ENCODE data around the gene DOCK11.

GRCh38 chrX:118588715-118589114, 93.1 kb downstream of the DOCK11 start:
- TF ChIP-seq CTCF (IDR thresholded peaks at IDR 0.05) (no peak), POLR2A (IDR thresholded peaks at IDR 0.05) (no peak)

Measured in body of pancreas (tissue), 4 donors.